Measurements from ENCODE around the gene UGT1A8.

UGT1A8 gene

DNA sequence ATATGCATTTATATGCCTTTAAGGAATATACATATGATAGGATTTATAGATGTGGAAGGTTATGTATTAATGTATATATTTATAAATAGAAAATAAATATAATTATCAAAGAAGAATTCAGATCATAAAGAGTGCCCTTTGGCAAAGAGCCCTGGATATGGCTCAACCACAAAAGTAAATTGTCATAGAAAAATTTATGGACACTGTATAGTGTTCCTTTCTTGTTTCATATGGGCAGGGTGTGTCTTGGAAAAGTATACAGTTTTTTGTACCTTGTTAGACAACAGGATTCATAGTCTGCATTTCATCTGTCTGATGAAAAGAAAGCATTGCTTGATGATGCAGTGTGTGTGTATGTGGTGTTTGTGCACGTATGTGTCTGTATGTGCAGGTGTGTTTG is 67.2 kb downstream of the UGT1A8 start:
- no peak for TF ChIP-seq ARNT (IDR thresholded peaks at IDR 0.05)
- TF ChIP-seq BHLHE40 (IDR thresholded peaks at IDR 0.05; ENCODE audit: borderline replicate concordance), result no peak
- TF ChIP-seq FOXK2 (IDR thresholded peaks at IDR 0.05), result no peak
- no peak for TF ChIP-seq SUZ12 (IDR thresholded peaks at IDR 0.05)
- TF ChIP-seq TARDBP (IDR thresholded peaks at IDR 0.05), result no peak
- TF ChIP-seq, protein P1, sequence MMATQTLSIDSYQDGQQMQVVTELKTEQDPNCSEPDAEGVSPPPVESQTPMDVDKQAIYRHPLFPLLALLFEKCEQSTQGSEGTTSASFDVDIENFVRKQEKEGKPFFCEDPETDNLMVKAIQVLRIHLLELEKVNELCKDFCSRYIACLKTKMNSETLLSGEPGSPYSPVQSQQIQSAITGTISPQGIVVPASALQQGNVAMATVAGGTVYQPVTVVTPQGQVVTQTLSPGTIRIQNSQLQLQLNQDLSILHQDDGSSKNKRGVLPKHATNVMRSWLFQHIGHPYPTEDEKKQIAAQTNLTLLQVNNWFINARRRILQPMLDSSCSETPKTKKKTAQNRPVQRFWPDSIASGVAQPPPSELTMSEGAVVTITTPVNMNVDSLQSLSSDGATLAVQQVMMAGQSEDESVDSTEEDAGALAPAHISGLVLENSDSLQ (IDR thresholded peaks at IDR 0.05), result no peak
- TF ChIP-seq ELF4 (IDR thresholded peaks at IDR 0.05), result no peak
- TF ChIP-seq CTBP1 (IDR thresholded peaks at IDR 0.05; ENCODE audit: borderline replicate concordance), result no peak
- no peak for TF ChIP-seq L3MBTL2 (conservative IDR thresholded peaks at IDR 0.05)
- no peak for TF ChIP-seq NFRKB (IDR thresholded peaks at IDR 0.05)
- ChIA-PET CTCF (no interaction called here), POLR2A (no interaction called here)
- DNase-seq (ENCODE audit: extremely low spot score), result no peak

DNA sequence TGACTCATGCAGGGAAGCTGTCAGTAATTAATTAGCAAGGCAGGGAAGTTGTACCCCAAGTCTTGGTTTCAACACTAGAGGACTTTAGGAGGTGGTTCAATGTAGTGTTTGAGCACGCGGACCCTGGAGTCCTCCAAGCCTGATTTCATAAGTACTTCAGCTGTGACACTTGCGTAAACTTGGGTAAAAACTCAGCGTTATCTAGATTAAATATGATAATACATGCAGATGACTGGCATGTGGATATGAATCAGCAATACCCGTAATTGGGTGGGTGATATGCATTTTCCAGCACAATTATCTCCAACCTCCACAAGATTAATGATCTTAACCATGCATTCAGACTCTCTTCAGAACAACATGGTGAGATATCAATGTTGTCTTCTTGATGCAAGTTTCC is 69.5 kb downstream of the UGT1A8 start:
- ChIA-PET POLR2A (no interaction called here), CTCF (interaction anchor here (0.7 kb wide), 1 partner anchor 514 kb away, joined by 8 read pairs; no protein-coding TSS in a partner anchor)
- TF ChIP-seq LEF1 (IDR thresholded peaks at IDR 0.05; ENCODE audit: borderline replicate concordance), result no peak
- TF ChIP-seq SUZ12 (IDR thresholded peaks at IDR 0.05), result no peak
- no peak for TF ChIP-seq HDGF (IDR thresholded peaks at IDR 0.05; ENCODE audit: borderline replicate concordance)
- no peak for TF ChIP-seq ZNF384 (IDR thresholded peaks at IDR 0.05)
- no peak for DNase-seq (ENCODE audit: extremely low spot score)

DNA sequence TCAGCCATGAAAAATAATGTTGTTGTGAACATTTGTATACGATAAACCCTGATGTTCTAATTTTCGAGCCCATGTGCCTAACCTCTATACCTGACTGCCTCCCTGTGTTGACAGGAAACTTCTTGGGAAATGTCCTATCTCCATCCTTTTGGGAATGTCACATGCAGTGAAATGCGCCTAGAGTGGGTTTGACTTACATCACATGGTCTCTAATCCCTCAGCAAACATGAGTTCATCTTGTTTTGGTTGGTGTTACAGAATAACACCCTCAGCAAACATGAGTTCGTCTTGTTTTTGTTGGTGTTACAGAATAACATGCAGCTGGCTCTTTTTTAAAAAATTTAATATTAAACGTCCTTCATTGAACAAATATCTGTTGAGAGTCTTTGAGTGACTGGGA is 70.9 kb downstream of the UGT1A8 start:
- no peak for TF ChIP-seq L3MBTL2 (conservative IDR thresholded peaks at IDR 0.05)
- TF ChIP-seq ELF4 (IDR thresholded peaks at IDR 0.05), result no peak
- TF ChIP-seq FOXK2 (IDR thresholded peaks at IDR 0.05), result no peak
- TF ChIP-seq NFRKB (IDR thresholded peaks at IDR 0.05), result no peak
- TF ChIP-seq ARNT (IDR thresholded peaks at IDR 0.05), result no peak
- TF ChIP-seq FOXM1 (IDR thresholded peaks at IDR 0.05; ENCODE audit: borderline replicate concordance), result no peak
- no peak for TF ChIP-seq SUZ12 (IDR thresholded peaks at IDR 0.05)
- no peak for TF ChIP-seq LEF1 (IDR thresholded peaks at IDR 0.05; ENCODE audit: borderline replicate concordance)
- TF ChIP-seq, protein P1 (IDR thresholded peaks at IDR 0.05), result no peak
- TF ChIP-seq FOXA1 (IDR thresholded peaks at IDR 0.05), result no peak
- no peak for TF ChIP-seq HDGF (IDR thresholded peaks at IDR 0.05; ENCODE audit: borderline replicate concordance)
- no peak for TF ChIP-seq TARDBP (IDR thresholded peaks at IDR 0.05)
- TF ChIP-seq SP1 (IDR thresholded peaks at IDR 0.05), result no peak
- no peak for TF ChIP-seq BHLHE40 (IDR thresholded peaks at IDR 0.05; ENCODE audit: borderline replicate concordance)
- TF ChIP-seq ZNF384 (IDR thresholded peaks at IDR 0.05), result no peak
- TF ChIP-seq CTBP1 (IDR thresholded peaks at IDR 0.05; ENCODE audit: borderline replicate concordance), result no peak
- ChIA-PET CTCF (no interaction called here), POLR2A (no interaction called here)
- DNase-seq (ENCODE audit: extremely low spot score), result no peak

DNA sequence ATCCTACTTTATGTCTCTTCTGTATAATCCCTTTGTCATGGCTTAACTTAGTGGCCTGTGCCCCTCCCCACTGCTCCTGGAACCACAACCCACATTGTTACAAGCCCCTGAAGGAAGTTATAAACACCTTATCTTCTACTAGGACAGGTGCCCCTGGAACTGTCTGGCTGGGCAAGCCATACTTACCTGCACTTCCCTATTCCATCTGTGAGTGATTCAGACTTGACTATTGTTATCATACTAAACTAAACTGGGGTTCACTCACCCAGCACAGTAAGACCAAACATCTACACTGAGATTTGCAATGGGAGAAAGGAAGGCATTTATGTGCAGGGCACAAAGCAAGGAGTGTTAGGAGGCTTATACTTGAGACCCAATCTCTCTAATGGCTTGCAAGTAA is 71.6 kb downstream of the UGT1A8 start:
- ChIA-PET CTCF (interaction anchor here (0.6 kb wide), 1 partner anchor 32 kb away, joined by 3 read pairs; no protein-coding TSS in a partner anchor), POLR2A (no interaction called here)
- no peak for DNase-seq (ENCODE audit: extremely low spot score)
- TF ChIP-seq FOXK2 (IDR thresholded peaks at IDR 0.05) (no peak), TARDBP (IDR thresholded peaks at IDR 0.05) (no peak), FOXA1 (IDR thresholded peaks at IDR 0.05) (no peak), FOXM1 (IDR thresholded peaks at IDR 0.05; ENCODE audit: borderline replicate concordance) (no peak), ARNT (IDR thresholded peaks at IDR 0.05) (no peak), HDGF (IDR thresholded peaks at IDR 0.05; ENCODE audit: borderline replicate concordance) (no peak), ZNF384 (IDR thresholded peaks at IDR 0.05) (no peak), CTBP1 (IDR thresholded peaks at IDR 0.05; ENCODE audit: borderline replicate concordance) (no peak), ELF4 (IDR thresholded peaks at IDR 0.05) (no peak), NFRKB (IDR thresholded peaks at IDR 0.05) (no peak)
- TF ChIP-seq, protein P1 (IDR thresholded peaks at IDR 0.05), result no peak

DNA sequence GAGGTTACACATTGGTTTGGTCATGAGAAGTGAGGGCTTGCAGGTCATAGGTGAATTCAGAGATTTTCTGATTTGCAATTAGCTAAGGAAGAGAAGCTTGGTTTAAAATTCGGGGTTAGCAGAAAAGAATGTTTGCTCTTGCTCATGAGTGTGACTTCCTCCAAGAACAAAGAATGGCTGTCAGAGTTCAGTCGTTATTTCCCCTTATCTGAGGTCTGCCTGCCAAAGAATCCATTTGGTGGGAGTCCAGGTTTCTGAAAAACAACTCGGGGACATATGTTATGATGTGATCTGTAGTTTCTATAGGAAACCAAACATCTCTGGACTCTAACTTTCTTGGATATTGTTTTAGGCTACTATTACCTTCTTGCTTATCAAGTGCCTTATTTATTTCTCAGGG is 72.1 kb downstream of the UGT1A8 start:
- POLR2A ChIA-PET, result no interaction called here
- CTCF ChIA-PET, result interaction anchor here (0.6 kb wide), 1 partner anchor 33 kb away, joined by 3 read pairs; no protein-coding TSS in a partner anchor
- TF ChIP-seq L3MBTL2 (conservative IDR thresholded peaks at IDR 0.05) (no peak), FOXA1 (IDR thresholded peaks at IDR 0.05) (no peak), ZNF384 (IDR thresholded peaks at IDR 0.05) (no peak), ELF4 (IDR thresholded peaks at IDR 0.05) (no peak)
- no peak for DNase-seq (ENCODE audit: extremely low spot score)

DNA sequence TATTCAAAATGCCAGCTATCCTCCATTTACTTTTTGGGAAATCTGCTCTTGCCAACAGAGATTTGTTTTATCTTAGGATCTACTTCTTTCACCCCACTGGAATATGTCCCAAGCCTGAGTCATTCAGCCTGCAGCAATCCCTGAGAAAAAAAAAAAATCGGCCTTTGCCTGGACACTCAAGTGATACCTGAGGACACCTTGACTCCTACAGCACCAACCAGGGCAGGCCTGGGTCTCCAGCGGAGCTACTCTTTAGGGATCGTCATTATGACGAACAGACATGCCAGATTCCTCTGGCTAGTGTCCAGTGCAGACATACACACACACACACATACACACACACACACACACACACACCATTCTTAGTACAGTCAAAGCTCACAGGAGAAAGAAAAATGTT is 73.0 kb downstream of the UGT1A8 start:
- POLR2A ChIA-PET, result no interaction called here
- TF ChIP-seq SUZ12 (IDR thresholded peaks at IDR 0.05) (no peak), TARDBP (IDR thresholded peaks at IDR 0.05) (no peak), ZNF384 (IDR thresholded peaks at IDR 0.05) (no peak), FOXA1 (IDR thresholded peaks at IDR 0.05) (no peak), FOXM1 (IDR thresholded peaks at IDR 0.05; ENCODE audit: borderline replicate concordance) (no peak), FOXK2 (IDR thresholded peaks at IDR 0.05) (no peak), BHLHE40 (IDR thresholded peaks at IDR 0.05; ENCODE audit: borderline replicate concordance) (no peak), SP1 (IDR thresholded peaks at IDR 0.05) (no peak), L3MBTL2 (conservative IDR thresholded peaks at IDR 0.05) (no peak)
- TF ChIP-seq, protein P1 (IDR thresholded peaks at IDR 0.05), result no peak
- no peak for DNase-seq (ENCODE audit: extremely low spot score)
- CTCF ChIA-PET, result no interaction called here
